SK-N-SH (cell line): ENCODE data around the gene SOX10.

ENCODE experiments used
- CTCF ChIP-seq: fragments of 200-600 bp; sonication (generic); IDR thresholded peaks from 2 replicates; pipeline ENCODE4 v1.6.1; 2017; ENCODE audit warnings: antibody characterized with exemption, mild to moderate bottlenecking, moderate library complexity
- EP300 ChIP-seq, 2 experiments: IDR thresholded peaks; 2 replicates each; pipeline versions ENCODE4 v1.4.0 to v1.6.1; 2012; ENCODE audit warnings: borderline replicate concordance in 1 of 2, low read depth in 1 of 2, low read length in 1 of 2
- EZH2phosphoT487 ChIP-seq: fragments of 200-600 bp; sonication (generic); IDR thresholded peaks from 2 replicates; pipeline ENCODE4 v1.6.1; 2017; ENCODE audit warnings: low read depth, mixed run types, mild to moderate bottlenecking, antibody characterized with exemption, moderate library complexity, borderline replicate concordance
- FOXJ3 ChIP-seq: sonication (generic); formaldehyde crosslinking; IDR thresholded peaks from 2 replicates; pipeline ENCODE4 v1.5.1; 2020; ENCODE audit warnings: mild to moderate bottlenecking, missing genetic modification reagents
- GATA2 ChIP-seq: sonication (generic); formaldehyde crosslinking; IDR thresholded peaks from 2 replicates; pipeline ENCODE4 v1.5.0; 2020; ENCODE audit warnings: mild to moderate bottlenecking, missing genetic modification reagents
- MAX ChIP-seq: IDR thresholded peaks from 2 replicates; pipeline ENCODE4 v1.4.0; 2012; ENCODE audit warnings: low read depth
- NRF1 ChIP-seq: IDR thresholded peaks from 2 replicates; pipeline ENCODE4 v1.6.1; 2012; ENCODE audit warnings: low read depth, mild to moderate bottlenecking, low read length
- POLR2AphosphoS5 ChIP-seq: IDR thresholded peaks from 2 replicates; pipeline ENCODE4 v1.6.1; 2012; ENCODE audit warnings: low read depth, low read length
- RCOR1 ChIP-seq: fragments of 150-350 bp; IDR thresholded peaks from 2 replicates; pipeline ENCODE4 v1.6.1; 2017; ENCODE audit warnings: antibody characterized with exemption, low read length
- REST ChIP-seq: IDR thresholded peaks from 2 replicates; pipeline ENCODE4 v1.6.1; 2012; ENCODE audit warnings: mild to moderate bottlenecking, low read depth, low read length, moderate library complexity
- RXRA ChIP-seq: IDR thresholded peaks from 2 replicates; pipeline ENCODE4 v1.4.0; 2012; ENCODE audit warnings: low read depth, mild to moderate bottlenecking, borderline replicate concordance
- TAF1 ChIP-seq: IDR thresholded peaks from 2 replicates; pipeline ENCODE4 v1.6.1; 2012; ENCODE audit warnings: low read depth, mild to moderate bottlenecking, low read length, moderate library complexity, borderline replicate concordance
- TEAD4 ChIP-seq: IDR thresholded peaks from 2 replicates; pipeline ENCODE4 v1.4.0; 2012; ENCODE audit warnings: mild to moderate bottlenecking, borderline replicate concordance; ENCODE audit not compliant: insufficient read depth

GRCh38 chr22:37991731-37992442 is 7.5 kb upstream of the SOX10 start:
- TF ChIP-seq EZH2phosphoT487 (no peak), CTCF (no peak), MAX (no peak), RCOR1 (no peak), TAF1 (no peak), GATA2 (no peak), EP300 (IDR thresholded peaks at IDR 0.05; ENCODE audit: borderline replicate concordance in 1 of 2, low read depth in 1 of 2, low read length in 1 of 2) (no peak), POLR2AphosphoS5 (no peak), NRF1 (no peak), RXRA (no peak), TEAD4 (no peak), REST (no peak), FOXJ3 (CRISPR knock-in tag) (no peak)
